HG02642 (cell line): ENCODE measurements around the gene GRIFIN.

Experiments
- ATAC-seq: cut with Tn5 transposase; IDR thresholded peaks from one replicate; pipeline ENCODE4 v1.9.1; 2021; ENCODE audit warnings: mild to moderate bottlenecking; ENCODE audit not compliant: unreplicated experiment, poor library complexity

GRIFIN gene

GRCh38 chr7:2476298-2476697 lies at the start of gene GRIFIN:
Gene GRIFIN (minus strand): TSS chr7:2476398. CDS start chr7:2476383, 15 bp downstream.
- no peak for ATAC-seq

- ATAC-seq = no peak
Observed at GRCh38 chr7:2524808-2525657, 48.8 kb upstream of the GRIFIN start.

- ATAC-seq = no peak
Observed at GRCh38 chr7:2523941-2524807, 48.0 kb upstream of the GRIFIN start.

GRCh38 chr7:2523461-2523936 lies 47.3 kb upstream of the GRIFIN start:
- ATAC-seq = no peak

- no peak for ATAC-seq
Observed at GRCh38 chr7:2522780-2523433, 46.7 kb upstream of the GRIFIN start.

GRCh38 chr7:2521952-2522591 lies 45.9 kb upstream of the GRIFIN start:
- ATAC-seq = no peak

GRCh38 chr7:2521341-2521745 lies 45.1 kb upstream of the GRIFIN start:
- ATAC-seq = no peak

GRCh38 chr7:2520761-2521290 lies 44.6 kb upstream of the GRIFIN start:
- no peak for ATAC-seq

- no peak for ATAC-seq
Observed at GRCh38 chr7:2520131-2520760, 44.0 kb upstream of the GRIFIN start.

- ATAC-seq = peak; percentile 91
Observed at GRCh38 chr7:2519119-2519930, 43.1 kb upstream of the GRIFIN start, which contains the start of gene LFNG. Gene LFNG (plus strand): TSS chr7:2519774. CDS start chr7:2519862, 88 bp downstream.

- no peak for ATAC-seq
Observed at GRCh38 chr7:2518737-2519118, 42.5 kb upstream of the GRIFIN start.

- no peak for ATAC-seq
Observed at GRCh38 chr7:2517678-2518507, 41.7 kb upstream of the GRIFIN start.

- ATAC-seq = no peak
Observed at GRCh38 chr7:2517026-2517425, 40.8 kb upstream of the GRIFIN start.

- ATAC-seq = no peak
Observed at GRCh38 chr7:2516194-2516555, 40.0 kb upstream of the GRIFIN start.

- no peak for ATAC-seq
Observed at GRCh38 chr7:2515424-2516193, 39.4 kb upstream of the GRIFIN start.

- ATAC-seq = no peak
Observed at GRCh38 chr7:2514473-2515423, 38.5 kb upstream of the GRIFIN start.
